Fibroblast of peridontal ligament (primary cell): ENCODE data around the gene GPR157.
"Not testable (repeated sequence)": the region's sequence is repeated elsewhere in the genome, so short reads cannot be mapped to it uniquely, and the experiment has no call there.

ENCODE experiments used
- DNase-seq: peaks from one replicate; pipeline ENCODE4 v3.0.0-alpha.2; 2010; ENCODE audit errors: extremely low read depth

Gene GPR157

DNA sequence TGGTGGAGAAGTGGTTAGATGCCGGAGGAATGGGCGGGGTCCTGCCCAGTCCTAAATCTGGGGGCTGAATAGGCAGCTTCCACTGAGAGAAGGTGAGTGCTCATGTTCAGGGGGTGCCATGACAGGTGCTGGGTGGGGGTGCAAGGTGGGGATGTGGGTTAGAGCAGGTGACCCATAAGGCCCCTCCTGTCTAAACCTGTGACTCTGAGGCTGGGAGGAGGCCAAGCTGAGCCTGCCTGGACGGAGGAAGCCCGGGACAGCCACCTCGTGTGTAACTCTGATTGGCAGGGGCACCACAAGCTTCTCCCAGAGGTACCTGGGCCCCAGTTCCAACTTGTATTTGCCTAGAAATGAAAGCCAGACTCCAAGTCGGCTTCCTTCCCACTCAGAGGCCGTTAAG, 10.7 kb downstream of the GPR157 start:
- DNase-seq = no peak

- no peak for DNase-seq
Observed at GRCh38 chr1:9115351-9116205, 13.3 kb downstream of the GPR157 start.

DNA sequence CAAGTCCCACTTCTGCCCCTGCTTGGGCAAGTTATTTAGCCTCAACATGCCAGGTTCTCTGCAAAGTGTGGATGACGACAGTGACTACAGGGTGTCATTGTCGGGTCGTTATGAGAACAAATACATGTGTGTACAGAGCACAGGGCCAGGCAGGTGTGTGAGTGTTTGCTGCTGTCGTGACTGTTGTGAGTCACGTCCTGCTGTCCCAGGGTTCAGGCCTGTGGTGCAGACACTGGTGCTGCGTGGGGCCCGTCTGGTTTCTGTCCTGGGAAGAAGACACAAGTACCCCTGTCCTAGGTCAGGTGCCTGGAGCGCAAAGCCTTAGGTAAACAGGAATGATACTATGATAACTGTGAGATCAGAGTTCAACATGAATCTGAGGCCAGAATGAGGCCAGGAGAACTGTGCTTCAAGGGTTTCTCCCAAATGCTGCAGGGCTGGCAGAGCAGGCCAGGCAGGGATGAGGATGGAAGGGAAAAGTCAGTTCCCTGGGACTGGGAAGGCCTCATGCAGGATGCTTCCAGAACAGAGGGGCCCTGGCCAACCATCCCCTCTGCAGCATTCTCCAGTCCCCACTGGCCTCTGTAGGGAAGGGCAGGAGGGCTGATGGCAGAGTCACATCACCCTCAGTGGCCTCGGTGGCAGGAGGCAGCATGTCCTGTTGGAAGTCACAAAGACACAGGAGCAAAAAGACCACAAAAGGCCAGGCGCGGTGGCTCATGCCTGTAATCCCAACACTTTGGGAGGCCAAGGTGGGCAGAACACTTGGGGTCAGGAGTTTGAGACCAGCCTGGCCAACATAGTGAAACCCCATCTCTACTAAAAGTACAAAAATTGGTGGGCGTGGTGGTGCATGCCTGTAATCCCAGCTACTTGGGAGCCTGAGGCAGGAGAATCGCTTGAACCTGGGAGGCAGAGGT, 15.7 kb downstream of the GPR157 start:
- no peak for DNase-seq

- no peak for DNase-seq
Observed at GRCh38 chr1:9111957-9112356, 16.9 kb downstream of the GPR157 start.

DNA sequence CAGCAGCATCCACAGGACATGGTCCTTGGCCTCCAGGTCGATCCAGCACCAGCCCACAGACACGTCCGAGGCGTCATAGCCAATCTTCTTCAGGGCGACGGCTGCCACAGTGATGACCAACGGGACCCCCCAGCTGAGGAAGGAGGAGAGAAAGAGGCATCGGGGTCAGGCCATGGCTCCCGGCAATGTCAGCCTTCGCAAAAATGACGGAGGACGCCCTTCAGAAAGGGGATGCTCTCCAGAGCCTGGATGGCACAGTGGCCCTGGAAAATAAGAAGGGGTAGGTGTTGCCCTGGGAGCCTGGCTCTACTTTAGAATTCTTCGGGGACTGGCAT, 17.6 kb downstream of the GPR157 start:
- no peak for DNase-seq

DNA sequence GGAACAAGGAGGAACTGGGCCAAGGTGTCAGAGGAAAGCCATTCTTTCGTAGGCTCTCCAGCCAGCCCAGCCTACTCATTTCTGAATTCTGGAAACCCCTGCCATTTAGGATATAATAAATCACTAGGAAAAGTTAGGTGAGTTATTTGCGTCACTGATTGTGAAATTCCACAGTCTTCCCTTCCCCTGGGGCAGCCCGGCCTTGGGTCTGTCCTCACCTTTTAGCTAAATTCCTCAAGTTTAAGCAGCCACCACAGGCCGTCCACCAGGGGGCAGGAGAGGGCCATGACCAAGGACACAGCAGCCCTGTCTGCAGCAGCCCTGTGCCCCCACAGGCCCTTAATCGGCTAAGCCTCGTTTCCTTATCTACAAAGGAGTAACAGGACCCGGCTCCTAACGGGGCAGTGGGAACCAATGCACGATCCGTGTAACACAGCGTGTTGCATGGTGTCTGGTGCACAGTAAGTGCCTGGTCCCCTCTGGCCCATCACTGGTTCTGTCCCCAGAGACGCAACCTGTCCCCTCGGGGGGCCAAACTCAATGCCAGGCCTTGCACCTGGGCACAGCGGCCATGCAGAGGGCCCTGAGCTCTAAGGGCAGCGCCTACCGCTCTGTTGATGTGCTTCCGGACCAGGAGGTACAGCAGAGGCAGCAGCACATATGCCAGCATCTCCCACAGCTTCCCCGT, 18.1 kb downstream of the GPR157 start:
- peak; percentile 86 for DNase-seq

- DNase-seq = no peak
Observed at GRCh38 chr1:9108056-9108665, 20.7 kb downstream of the GPR157 start.

- no peak for DNase-seq
Observed at GRCh38 chr1:9107136-9107535, 21.8 kb downstream of the GPR157 start.

DNA sequence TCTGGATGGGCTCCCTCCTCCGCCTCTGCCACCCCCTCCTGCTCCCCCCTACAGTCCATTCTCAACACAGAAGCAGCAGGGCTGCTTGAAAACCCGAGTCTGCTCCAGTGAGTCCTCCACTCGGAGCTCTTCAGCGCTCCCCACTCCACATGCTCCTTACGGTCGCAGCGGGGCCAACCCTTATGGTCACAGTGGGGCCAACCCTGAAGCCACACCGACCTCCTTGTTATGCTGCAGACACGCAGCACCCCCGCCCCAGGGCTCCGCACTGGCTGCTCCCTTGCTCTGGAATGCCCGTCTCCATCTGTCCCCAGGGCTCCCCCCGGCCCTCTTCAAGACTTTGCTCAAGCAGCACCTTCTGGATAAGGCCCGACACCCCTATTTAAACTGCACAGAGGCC, 22.6 kb downstream of the GPR157 start:
- DNase-seq = no peak

GRCh38 chr1:9105336-9105867, 23.5 kb downstream of the GPR157 start:
- DNase-seq = no peak

- DNase-seq = peak; percentile 69
Observed at GRCh38 chr1:9101510-9102146, 27.3 kb downstream of the GPR157 start.

DNA sequence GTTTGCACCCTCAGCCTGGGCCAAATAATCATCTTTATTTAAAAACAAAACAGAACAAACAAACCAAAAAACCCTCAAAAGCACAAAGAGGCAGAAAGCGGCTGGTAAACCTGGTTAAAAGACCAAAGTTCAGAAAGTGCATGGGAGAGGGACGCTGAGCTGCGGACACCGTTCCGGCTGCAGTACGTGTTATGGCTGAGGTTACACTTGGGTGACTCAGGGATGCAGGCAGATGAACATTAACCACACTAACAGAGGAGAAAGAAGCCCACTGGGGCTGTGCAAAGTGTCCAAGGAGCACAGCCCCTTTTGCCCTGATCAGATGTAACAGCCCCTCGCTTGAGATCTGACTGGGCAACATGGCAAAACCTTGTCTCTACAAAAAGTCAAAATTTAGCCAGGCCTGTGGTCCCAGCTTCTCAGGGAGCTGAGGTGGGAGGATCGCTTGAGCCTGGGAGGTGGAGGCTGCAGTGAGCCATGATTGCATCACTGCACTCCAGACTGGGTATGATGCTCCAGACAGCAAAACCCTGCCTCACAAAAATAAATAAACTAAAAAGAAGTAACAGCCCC, 28.3 kb downstream of the GPR157 start:
- peak; percentile 55 for DNase-seq

GRCh38 chr1:9099555-9099954, 29.3 kb downstream of the GPR157 start:
- no peak for DNase-seq

DNA sequence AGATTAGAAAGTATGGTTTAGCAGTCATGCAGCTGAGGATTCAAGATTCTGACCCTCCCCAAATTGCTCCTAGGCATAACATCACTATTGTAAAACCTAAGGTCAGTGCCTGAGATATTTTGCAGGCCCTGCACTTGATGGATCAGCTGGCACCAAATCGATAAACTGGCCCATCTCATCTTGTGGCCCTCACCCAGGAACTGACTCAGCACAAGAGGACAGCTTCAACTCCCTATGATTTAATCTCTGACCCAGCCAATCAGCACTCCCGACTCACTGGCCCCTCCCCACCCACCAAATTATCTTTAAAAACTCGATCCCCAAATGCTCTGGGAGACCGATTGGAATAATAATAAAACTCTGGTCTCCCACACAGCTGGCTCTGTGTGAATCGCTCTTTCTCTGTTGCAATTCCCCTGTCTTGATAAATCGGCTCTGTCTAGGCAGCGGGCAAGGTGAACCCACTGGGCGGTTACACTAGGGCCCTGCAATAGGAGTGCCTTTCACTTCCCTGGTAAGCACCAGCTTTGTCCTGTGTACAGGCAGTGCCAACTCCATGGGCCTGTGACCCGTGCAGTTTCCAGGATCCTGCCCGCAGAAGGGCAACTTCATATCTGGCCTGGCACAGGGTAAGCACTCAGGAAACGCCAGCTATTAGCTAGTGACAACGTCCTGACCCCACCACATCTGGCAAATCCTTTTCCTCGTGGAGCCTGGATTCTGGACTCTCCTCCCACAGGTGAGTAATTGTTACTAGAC, 30.8 kb downstream of the GPR157 start:
- no peak for DNase-seq

GRCh38 chr1:9095818-9096217, 33.1 kb downstream of the GPR157 start:
- no peak for DNase-seq

GRCh38 chr1:9093996-9094595, 34.8 kb downstream of the GPR157 start:
- DNase-seq = not testable (repeated sequence)

- no peak for DNase-seq
Observed at GRCh38 chr1:9093581-9093980, 35.3 kb downstream of the GPR157 start.

DNA sequence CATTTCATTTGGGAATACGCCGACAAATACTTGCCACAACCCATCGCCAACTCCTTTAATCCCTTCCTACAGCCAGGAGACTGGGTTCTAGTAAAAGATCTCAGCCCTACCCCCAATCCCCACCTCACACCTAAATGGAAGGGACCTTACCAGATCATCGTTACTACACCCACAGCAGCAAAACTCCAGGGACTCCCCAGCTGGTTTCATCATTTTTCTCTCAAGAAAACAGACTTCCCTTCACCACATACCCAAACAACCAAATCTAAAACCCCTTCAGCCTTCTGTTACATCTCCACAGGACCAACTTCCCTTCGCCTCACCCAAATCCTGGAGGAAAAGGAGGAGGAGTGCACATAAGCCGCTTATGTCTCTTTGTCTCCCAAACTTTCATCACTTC, 35.8 kb downstream of the GPR157 start:
- DNase-seq = no peak

- no peak for DNase-seq
Observed at GRCh38 chr1:9088807-9089206, 40.1 kb downstream of the GPR157 start.
